GM12878 (cell line): ENCODE measurements around the gene GSK3A. TPM values are rescaled to one million over a fixed set of nuclear protein-coding genes. Genes with fewer than 3 reads are reported as not detected.

ENCODE experiments used
- ATAC-seq: fragments of 200-7000 bp; cut with Tn5 transposase; 3 replicates; pipeline ENCODE4 v1.9.1; 2020; ENCODE audit warnings: mild to moderate bottlenecking, moderate library complexity
- BruUV-seq: library from RNA; stranded (reverse); fragments of 400-500 nt; replicated peaks from 2 replicates; lab custom pipeline; 2021; lab: Mats Ljungman, UMichigan
- CTCF ChIA-PET: fragments of 300-600 bp; sonication (Branson Sonifier 250); formaldehyde crosslinking; extraction: SDS; loops from one replicate; lab custom pipeline; 2021; ENCODE audit warnings: inconsistent platforms; lab: Yijun Ruan, JAX
- POLR2A ChIA-PET: fragments of 350-600 bp; formaldehyde crosslinking; extraction: SDS; loops from one replicate; lab custom pipeline; 2021; ENCODE audit warnings: inconsistent platforms; lab: Charles Lee
- RAD21 ChIA-PET: fragments of 300-600 bp; sonication (Branson Sonifier 250); formaldehyde crosslinking; loops from one replicate; lab custom pipeline; 2023; ENCODE audit warnings: antibody characterized with exemption; ENCODE audit not compliant: unreplicated experiment; lab: Charles Lee
- SMC1A ChIA-PET: fragments of 300-600 bp; sonication (Branson Sonifier 250); formaldehyde crosslinking; loops from one replicate; lab custom pipeline; 2023; ENCODE audit not compliant: unreplicated experiment, uncharacterized antibody; lab: Charles Lee
- DNase-seq: peaks from one replicate; pipeline ENCODE4 v3.0.0-alpha.2; 2011; ENCODE audit warnings: low read depth, low spot score
- FAIRE-seq: peaks from 3 replicates; lab custom pipeline; 2011; peaks lifted over from hg19 to GRCh38; lab: Jason Lieb, UNC
- H2AFZ ChIP-seq: 2 replicates; pipeline ENCODE4 v1.6.0; 2011; ENCODE audit warnings: low read depth, low read length, control low read depth; ENCODE audit not compliant: control insufficient read depth
- H3K27ac ChIP-seq: 2 replicates; pipeline ENCODE4 v1.5.1; 2011; ENCODE audit warnings: control low read depth; ENCODE audit not compliant: control insufficient read depth, insufficient read depth
- H3K27me3 ChIP-seq, 2 experiments: replicated peaks in 1 of 2; 2 replicates each; pipeline versions ENCODE4 v1.6.0 to v1.6.1; 2011; ENCODE audit warnings: low read length in 1 of 2; ENCODE audit not compliant: control insufficient read depth in 2 of 2, insufficient read depth in 2 of 2
- H3K36me3 ChIP-seq, 2 experiments: 2 replicates each; pipeline ENCODE4 v1.5.1; 2011; ENCODE audit warnings: low read length in 1 of 2; ENCODE audit not compliant: control insufficient read depth in 2 of 2, insufficient read depth in 2 of 2
- H3K4me1 ChIP-seq: 2 replicates; pipeline ENCODE4 v1.6.1; 2011; ENCODE audit warnings: mild to moderate bottlenecking, low read length, moderate library complexity, mixed read lengths; ENCODE audit not compliant: control insufficient read depth, insufficient read depth
- H3K4me2 ChIP-seq: 2 replicates; pipeline ENCODE4 v1.6.0; 2011; ENCODE audit warnings: control low read depth; ENCODE audit not compliant: control insufficient read depth, insufficient read depth
- H3K4me3 ChIP-seq: fragments of 200-600 bp; sonication (generic); 2 replicates; pipeline ENCODE4 v1.5.1; 2016
- H3K79me2 ChIP-seq: 2 replicates; pipeline ENCODE4 v1.6.0; 2011; ENCODE audit warnings: low read length; ENCODE audit not compliant: control insufficient read depth, insufficient read depth
- H3K9ac ChIP-seq: 2 replicates; pipeline ENCODE4 v1.8.0; 2011; ENCODE audit warnings: low read length, control low read depth, mixed read lengths; ENCODE audit not compliant: control insufficient read depth, insufficient read depth
- H3K9me3 ChIP-seq: replicated peaks from 3 replicates; pipeline ENCODE4 v1.5.1; 2011; ENCODE audit warnings: mild to moderate bottlenecking, low read length; ENCODE audit not compliant: control insufficient read depth, insufficient read depth
- H4K20me1 ChIP-seq: 2 replicates; pipeline ENCODE4 v1.6.0; 2011; ENCODE audit not compliant: control insufficient read depth, insufficient read depth
- CBFB ChIP-seq: IDR thresholded peaks from 2 replicates; pipeline ENCODE4 v1.6.1; 2016; ENCODE audit warnings: antibody characterized with exemption, low read depth
- DPF2 ChIP-seq: fragments of 450-650 bp; IDR thresholded peaks from 2 replicates; pipeline ENCODE4 v1.6.1; 2017; ENCODE audit warnings: mild to moderate bottlenecking
- EP300 ChIP-seq, 2 experiments: fragments of 150-350 bp in 1 of 2; IDR thresholded peaks; 2 replicates each; pipeline ENCODE4 v1.6.1; 2011 to 2012; ENCODE audit warnings: low read depth in 2 of 2, low read length in 2 of 2, borderline replicate concordance in 1 of 2, improper control_type of control experiment in 1 of 2, inconsistent platforms in 1 of 2; ENCODE audit not compliant: control insufficient read depth in 1 of 2
- ESRRA ChIP-seq: IDR thresholded peaks from 2 replicates; pipeline ENCODE4 v1.6.1; 2012; ENCODE audit warnings: mild to moderate bottlenecking, low read length, improper control_type of control experiment
- FOXK2 ChIP-seq: fragments of 450-650 bp; IDR thresholded peaks from 2 replicates; pipeline ENCODE4 v1.6.1; 2017; ENCODE audit warnings: mild to moderate bottlenecking, moderate library complexity
- GATAD2B ChIP-seq: fragments of 450-650 bp; conservative IDR thresholded peaks from 2 replicates; pipeline ENCODE4 v1.6.1; 2017; ENCODE audit warnings: low read depth, mild to moderate bottlenecking, moderate library complexity
- HDGF ChIP-seq: fragments of 450-650 bp; IDR thresholded peaks from 2 replicates; pipeline ENCODE4 v1.6.1; 2016; ENCODE audit warnings: antibody characterized with exemption
- IRF4 ChIP-seq: IDR thresholded peaks from 2 replicates; pipeline ENCODE4 v1.6.1; 2011; ENCODE audit warnings: low read depth, low read length
- JUNB ChIP-seq: IDR thresholded peaks from 2 replicates; pipeline ENCODE4 v1.6.1; 2016; ENCODE audit warnings: antibody characterized with exemption, mild to moderate bottlenecking
- NFYA ChIP-seq: IDR thresholded peaks from 2 replicates; pipeline ENCODE4 v1.6.1; 2011; ENCODE audit warnings: low read depth, mild to moderate bottlenecking, low read length, improper control_type of control experiment, borderline replicate concordance
- NFYB ChIP-seq: IDR thresholded peaks from 2 replicates; pipeline ENCODE4 v1.6.1; 2011; ENCODE audit warnings: low read depth, mild to moderate bottlenecking, low read length, improper control_type of control experiment, moderate library complexity; ENCODE audit not compliant: insufficient read depth
- POLR2AphosphoS5 ChIP-seq: IDR thresholded peaks from 2 replicates; pipeline ENCODE4 v1.6.1; 2011; ENCODE audit warnings: mild to moderate bottlenecking, low read length, inconsistent platforms
- RBBP5 ChIP-seq: fragments of 200-600 bp; sonication (generic); conservative IDR thresholded peaks from 2 replicates; pipeline ENCODE4 v1.6.1; 2016
- SREBF1 ChIP-seq: IDR thresholded peaks from 2 replicates; pipeline ENCODE4 v1.6.1; 2012; ENCODE audit warnings: mild to moderate bottlenecking, low read length
- STAT3 ChIP-seq: IDR thresholded peaks from 2 replicates; pipeline ENCODE4 v1.6.1; 2011; ENCODE audit warnings: low read depth, low read length, improper control_type of control experiment
- TBL1XR1 ChIP-seq: IDR thresholded peaks from 2 replicates; pipeline ENCODE4 v1.6.1; 2012; ENCODE audit warnings: low read depth, low read length, improper control_type of control experiment
- ZNF217 ChIP-seq: fragments of 450-650 bp; IDR thresholded peaks from 2 replicates; pipeline ENCODE4 v1.6.1; 2017; ENCODE audit warnings: antibody characterized with exemption, mild to moderate bottlenecking
- ZZZ3 ChIP-seq: IDR thresholded peaks from 2 replicates; pipeline ENCODE4 v1.6.1; 2011; ENCODE audit warnings: low read depth; ENCODE audit not compliant: control insufficient read depth, insufficient read length
- WGBS: methylation state at CpG from one replicate; pipeline ENCODE4 v1.1.6; 2016; ENCODE audit warnings: low lambda C conversion rate; ENCODE audit not compliant: insufficient replicate concordance, insufficient coverage; ENCODE audit errors: missing lambda C conversion rate; 5-methylcytosine and 5-hydroxymethylcytosine counted together
- in situ Hi-C: fragments of 300-500 bp; cut with MboI; formaldehyde crosslinking; loops from 9 replicates; pipeline ENCODE4 v1.14.3; 2018; ENCODE audit warnings: mixed read lengths
- intact Hi-C: fragments of 100-400 bp; cut with micrococcal nuclease; formaldehyde crosslinking; loops from one replicate; pipeline ENCODE4 v1.14.2; 2022; ENCODE audit not compliant: unreplicated experiment
- polyA plus RNA-seq, 11 experiments: library from polyadenylated mRNA; depleted of rRNA in 4 of 11; unstranded in 6 of 11; stranded (reverse) in 5 of 11; fragments of >200 nt; fragmentation: Nextera tagmentation in 4 of 11; fragmentation: Illumina TruSeq in 1 of 11; extraction: Ambion mirVana in 4 of 11; extraction: Trizol in 1 of 11; gene quantifications; 1 replicate in 1 of 11; 2 replicates in 10 of 11; pipeline versions ENCODE4 v1.2.1 to v1.2.3, GENCODE V29; 2011 to 2016; ENCODE audit warnings: inconsistent platforms in 2 of 11, missing spikeins in 2 of 11, low read depth in 1 of 11
- total RNA-seq, 4 experiments: library from RNA; depleted of rRNA in 3 of 4; stranded (reverse); fragments of >200 nt in 3 of 4; fragmentation: Illumina TruSeq in 1 of 4; extraction: Trizol in 1 of 4; gene quantifications; 2 replicates each; pipeline versions ENCODE4 v1.2.1 to v1.2.3, GENCODE V29; 2013 to 2021
- TF ChIP-seq, protein P1 (sequence below): fragments of 450-650 bp; conservative IDR thresholded peaks from 2 replicates; pipeline ENCODE4 v1.6.1; 2017; ENCODE audit warnings: mild to moderate bottlenecking, moderate library complexity
- TF ChIP-seq, protein P2 (sequence below): fragments of 450-650 bp; formaldehyde crosslinking; IDR thresholded peaks from 2 replicates; pipeline ENCODE4 v1.4.0; 2022; ENCODE audit warnings: mild to moderate bottlenecking, moderate library complexity

Gene GSK3A
- total and polyA plus RNA-seq, 10 of the 15 experiments (the other 5 are each of a cell fraction or from before 2014, with no cell fraction given): 1.00 to 47.9 (median 15.2) TPM

DNA sequence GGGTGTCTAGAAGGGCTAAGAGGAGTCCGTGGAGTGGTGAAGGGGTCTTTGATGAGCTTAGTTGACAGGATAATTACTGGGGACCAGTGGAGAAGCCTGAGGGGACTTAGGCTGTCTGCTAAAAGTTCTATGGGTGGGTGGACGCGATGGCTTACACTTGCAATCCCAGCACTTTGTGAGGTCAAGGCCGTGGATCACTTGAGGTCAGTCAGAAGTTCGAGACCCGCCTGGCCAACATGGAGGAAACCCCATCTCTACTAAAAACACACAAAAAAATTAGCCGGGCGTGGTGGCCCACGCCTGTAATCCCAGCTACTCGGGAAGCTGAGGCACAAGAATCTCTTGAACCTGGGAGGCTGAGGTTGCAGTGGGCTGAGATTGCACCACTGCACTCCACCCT is 2.8 kb upstream of the GSK3A start:
- BruUV-seq: no TSS peak
- intact Hi-C loops: loop anchor here (2.0 kb wide), 1 partner anchor 36 kb away; no protein-coding TSS in a partner anchor
- Histone ChIP-seq H3K4me3 (peak overlapping the region; percentile 37; the same call in 1 of the 2 replicates), H3K36me3 (peaks cover 4 to 7% of the 10 kb centered on the region in 2 experiments; a peak in 3 of 4 replicates), H2AFZ (peak overlapping the region; percentile 99), H3K4me2 (peak overlapping the region; percentile 95), H3K4me1 (peaks cover 17% of the 10 kb centered on the region), H4K20me1 (no peaks in the 10 kb centered on the region), H3K27ac (peak overlapping the region; percentile 64), H3K27me3 (no peaks in the 10 kb centered on the region), H3K9me3 (no peaks in the 10 kb centered on the region), H3K9ac (peak overlapping the region; percentile 58), H3K79me2 (peaks cover 24% of the 10 kb centered on the region)
- TF ChIP-seq HDGF (no peak), RBBP5 (no peak), DPF2 (no peak), ZNF217 (no peak), NFYA (no peak), IRF4 (no peak), GATAD2B (no peak), POLR2AphosphoS5 (no peak), STAT3 (no peak), SREBF1 (no peak), FOXK2 (no peak), NFYB (no peak), ESRRA (no peak), ZZZ3 (no peak), JUNB (no peak), CBFB (no peak), EP300 (IDR thresholded peaks at IDR 0.05; ENCODE audit: borderline replicate concordance in 1 of 2, control insufficient read depth in 1 of 2, low read depth in 2 of 2, low read length in 2 of 2) (no peak), TBL1XR1 (no peak)
- TF ChIP-seq, protein P1, sequence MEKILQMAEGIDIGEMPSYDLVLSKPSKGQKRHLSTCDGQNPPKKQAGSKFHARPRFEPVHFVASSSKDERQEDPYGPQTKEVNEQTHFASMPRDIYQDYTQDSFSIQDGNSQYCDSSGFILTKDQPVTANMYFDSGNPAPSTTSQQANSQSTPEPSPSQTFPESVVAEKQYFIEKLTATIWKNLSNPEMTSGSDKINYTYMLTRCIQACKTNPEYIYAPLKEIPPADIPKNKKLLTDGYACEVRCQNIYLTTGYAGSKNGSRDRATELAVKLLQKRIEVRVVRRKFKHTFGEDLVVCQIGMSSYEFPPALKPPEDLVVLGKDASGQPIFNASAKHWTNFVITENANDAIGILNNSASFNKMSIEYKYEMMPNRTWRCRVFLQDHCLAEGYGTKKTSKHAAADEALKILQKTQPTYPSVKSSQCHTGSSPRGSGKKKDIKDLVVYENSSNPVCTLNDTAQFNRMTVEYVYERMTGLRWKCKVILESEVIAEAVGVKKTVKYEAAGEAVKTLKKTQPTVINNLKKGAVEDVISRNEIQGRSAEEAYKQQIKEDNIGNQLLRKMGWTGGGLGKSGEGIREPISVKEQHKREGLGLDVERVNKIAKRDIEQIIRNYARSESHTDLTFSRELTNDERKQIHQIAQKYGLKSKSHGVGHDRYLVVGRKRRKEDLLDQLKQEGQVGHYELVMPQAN: no peak
- TF ChIP-seq, protein P2, sequence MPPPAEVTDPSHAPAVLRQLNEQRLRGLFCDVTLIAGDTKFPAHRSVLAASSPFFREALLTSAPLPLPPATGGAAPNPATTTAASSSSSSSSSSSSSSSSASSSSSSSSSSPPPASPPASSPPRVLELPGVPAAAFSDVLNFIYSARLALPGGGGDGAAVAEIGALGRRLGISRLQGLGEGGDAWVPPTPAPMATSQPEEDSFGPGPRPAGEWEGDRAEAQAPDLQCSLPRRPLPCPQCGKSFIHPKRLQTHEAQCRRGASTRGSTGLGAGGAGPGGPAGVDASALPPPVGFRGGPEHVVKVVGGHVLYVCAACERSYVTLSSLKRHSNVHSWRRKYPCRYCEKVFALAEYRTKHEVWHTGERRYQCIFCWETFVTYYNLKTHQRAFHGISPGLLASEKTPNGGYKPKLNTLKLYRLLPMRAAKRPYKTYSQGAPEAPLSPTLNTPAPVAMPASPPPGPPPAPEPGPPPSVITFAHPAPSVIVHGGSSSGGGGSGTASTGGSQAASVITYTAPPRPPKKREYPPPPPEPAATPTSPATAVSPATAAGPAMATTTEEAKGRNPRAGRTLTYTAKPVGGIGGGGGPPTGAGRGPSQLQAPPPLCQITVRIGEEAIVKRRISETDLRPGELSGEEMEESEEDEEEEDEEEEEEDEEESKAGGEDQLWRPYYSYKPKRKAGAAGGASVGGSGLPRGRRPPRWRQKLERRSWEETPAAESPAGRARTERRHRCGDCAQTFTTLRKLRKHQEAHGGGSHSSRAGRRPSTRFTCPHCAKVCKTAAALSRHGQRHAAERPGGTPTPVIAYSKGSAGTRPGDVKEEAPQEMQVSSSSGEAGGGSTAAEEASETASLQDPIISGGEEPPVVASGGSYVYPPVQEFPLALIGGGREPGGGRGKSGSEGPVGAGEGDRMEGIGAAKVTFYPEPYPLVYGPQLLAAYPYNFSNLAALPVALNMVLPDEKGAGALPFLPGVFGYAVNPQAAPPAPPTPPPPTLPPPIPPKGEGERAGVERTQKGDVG: no peak
- WGBS: 65% methylated on average over 10 of the region's 10 CpGs
- ChIA-PET CTCF (interaction anchor here (1.0 to 6.7 kb wide), 13 partner anchors 15 to 188 kb away, joined by 3 to 111 read pairs (median 5); partner anchors contain the start of genes CIC and POU2F2), POLR2A (interaction anchor here (0.7 to 6.7 kb wide), 7 partner anchors 17 to 56 kb away, joined by 3 to 51 read pairs (median 5); no protein-coding TSS in a partner anchor), SMC1A (interaction anchor here (0.7 to 6.3 kb wide), 8 partner anchors 33 to 136 kb away, joined by 4 to 70 read pairs (median 5); no protein-coding TSS in a partner anchor), RAD21 (interaction anchor here (0.6 to 6.0 kb wide), 5 partner anchors 13 to 137 kb away, joined by 3 to 82 read pairs (median 3); partner anchors contain the start of gene CIC)
- FAIRE-seq (no peak), ATAC-seq (no peak), DNase-seq (no peak)
- in situ Hi-C loops: no loop called here
